ENCODE results near the gene TPP2.

The TPP2 gene

GRCh38 chr13:102697264-102697663, 100.5 kb downstream of the TPP2 start:
- no peak for DNase-seq

- no peak for DNase-seq
Measured at GRCh38 chr13:102697929-102698648, 101.3 kb downstream of the TPP2 start.

- DNase-seq, result no peak
Measured at GRCh38 chr13:102698649-102698980, 101.8 kb downstream of the TPP2 start.

- DNase-seq, result no peak
Measured at GRCh38 chr13:102699504-102699903, 102.7 kb downstream of the TPP2 start.

- no peak for DNase-seq
Measured at GRCh38 chr13:102700088-102701031, 103.6 kb downstream of the TPP2 start.

- no peak for DNase-seq
Measured at GRCh38 chr13:102701331-102701730, 104.5 kb downstream of the TPP2 start.

GRCh38 chr13:102702965-102703725, 106.4 kb downstream of the TPP2 start:
- DNase-seq, result no peak

GRCh38 chr13:102703726-102704035, 106.9 kb downstream of the TPP2 start:
- no peak for DNase-seq

- no peak for DNase-seq
Measured at GRCh38 chr13:102704238-102705058, 107.7 kb downstream of the TPP2 start.

- DNase-seq, result no peak
Measured at GRCh38 chr13:102707467-102707866, 110.7 kb downstream of the TPP2 start.

- DNase-seq, result no peak
Measured at GRCh38 chr13:102708211-102708610, 111.4 kb downstream of the TPP2 start.

GRCh38 chr13:102708991-102709390, 112.2 kb downstream of the TPP2 start:
- no peak for DNase-seq

GRCh38 chr13:102709536-102709935, 112.8 kb downstream of the TPP2 start:
- DNase-seq, result no peak

GRCh38 chr13:102710261-102710679, 113.5 kb downstream of the TPP2 start:
- no peak for DNase-seq

GRCh38 chr13:102715447-102715846, 118.7 kb downstream of the TPP2 start:
- no peak for DNase-seq

GRCh38 chr13:102718746-102719145, 122.0 kb downstream of the TPP2 start:
- no peak for DNase-seq

- peak in 1 of 2 donors; percentile 36 for DNase-seq
Measured at GRCh38 chr13:102721800-102722231, 125.0 kb downstream of the TPP2 start.

GRCh38 chr13:102724923-102725322, 128.1 kb downstream of the TPP2 start:
- peak in 1 of 2 donors; percentile 19 for DNase-seq

- peak in 1 of 2 donors; percentile 22 for DNase-seq
Measured at GRCh38 chr13:102726430-102726829, 129.6 kb downstream of the TPP2 start.
